HEK293T (cell line): ENCODE results near the gene CHRNE.

Experiments used
- ARNT ChIP-seq: fragments of 450-650 bp; IDR thresholded peaks from 2 replicates; pipeline ENCODE4 v1.6.1; 2017; ENCODE audit warnings: mild to moderate bottlenecking
- BHLHE40 ChIP-seq: fragments of 450-650 bp; IDR thresholded peaks from 2 replicates; pipeline ENCODE4 v1.6.1; 2016; ENCODE audit warnings: mild to moderate bottlenecking, moderate library complexity, borderline replicate concordance
- FOXA1 ChIP-seq: fragments of 450-650 bp; IDR thresholded peaks from 2 replicates; pipeline ENCODE4 v1.6.1; 2016; ENCODE audit warnings: mild to moderate bottlenecking
- SP1 ChIP-seq: fragments of 450-650 bp; IDR thresholded peaks from 2 replicates; pipeline ENCODE4 v1.6.1; 2017

DNA sequence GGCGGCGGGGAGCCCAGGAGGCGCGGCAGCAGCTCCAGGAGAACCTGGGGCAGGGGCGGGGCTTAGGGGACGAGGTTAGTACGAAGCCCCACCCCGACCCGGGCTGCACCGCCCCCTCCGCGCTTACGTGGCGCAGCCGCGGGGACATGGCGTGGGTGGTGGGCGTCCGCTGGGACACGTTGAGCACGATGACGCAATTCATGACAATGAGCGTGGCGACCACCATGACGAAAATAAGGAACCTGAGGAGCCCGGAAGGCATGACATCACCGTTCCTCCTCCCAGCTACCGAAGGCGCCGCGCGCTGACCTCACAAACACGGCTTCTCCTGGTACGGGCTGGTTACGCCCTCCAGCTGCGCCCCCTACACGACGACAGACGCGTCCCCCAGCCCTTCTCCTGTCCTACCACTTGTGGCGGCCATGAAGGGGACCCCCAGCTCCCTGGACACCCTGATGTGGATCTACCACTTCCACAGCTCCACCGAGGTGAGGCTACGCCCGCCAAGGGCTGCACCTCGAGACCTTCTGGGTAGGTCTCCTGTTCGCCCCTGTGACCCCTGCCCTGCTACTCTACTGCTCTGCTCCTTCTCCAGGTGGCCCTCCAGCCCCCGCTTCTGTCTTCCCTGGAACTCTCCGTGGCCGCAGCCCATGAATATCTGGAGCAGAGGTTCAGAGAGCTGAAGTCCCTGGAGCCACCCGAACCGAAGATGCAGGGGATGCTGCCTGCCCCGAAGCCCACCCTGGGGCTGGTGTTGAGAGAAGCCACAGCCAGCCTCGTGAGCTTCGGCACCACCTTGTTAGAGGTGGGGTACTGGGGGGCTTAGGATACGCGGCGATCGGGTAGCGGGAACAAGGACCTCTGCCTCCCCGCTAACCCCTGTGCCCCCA lies 3.3 kb downstream of the CHRNE start, which contains the start of gene C17orf107:
- TF ChIP-seq FOXA1 = no peak
- no peak for TF ChIP-seq ARNT
- TF ChIP-seq BHLHE40 = no peak
- no peak for TF ChIP-seq SP1
